ENCODE measurements around the gene MTHFD2L.

MTHFD2L gene

GRCh38 chr4:74134500-74134852, 23.4 kb upstream of the MTHFD2L start:
- no peak for DNase-seq (ENCODE audit: low read depth)
- Histone ChIP-seq H3K27me3 (replicated peaks; ENCODE audit: control insufficient read depth, insufficient read depth, low read length) (no peaks in the 10 kb centered on the region), H3K9ac (ENCODE audit: low read length) (peak overlapping the region; percentile 19), H3K9me3 (ENCODE audit: control insufficient read depth, low read length) (peaks cover 9% of the 10 kb centered on the region), H3K36me3 (ENCODE audit: control insufficient read depth, insufficient read depth, low read length, severe bottlenecking) (no peaks in the 10 kb centered on the region), H3K4me3 (ENCODE audit: low read length) (no peak overlapping the region), H3K4me1 (ENCODE audit: control insufficient read depth, insufficient read depth, low read length) (peaks cover 5% of the 10 kb centered on the region)

DNA sequence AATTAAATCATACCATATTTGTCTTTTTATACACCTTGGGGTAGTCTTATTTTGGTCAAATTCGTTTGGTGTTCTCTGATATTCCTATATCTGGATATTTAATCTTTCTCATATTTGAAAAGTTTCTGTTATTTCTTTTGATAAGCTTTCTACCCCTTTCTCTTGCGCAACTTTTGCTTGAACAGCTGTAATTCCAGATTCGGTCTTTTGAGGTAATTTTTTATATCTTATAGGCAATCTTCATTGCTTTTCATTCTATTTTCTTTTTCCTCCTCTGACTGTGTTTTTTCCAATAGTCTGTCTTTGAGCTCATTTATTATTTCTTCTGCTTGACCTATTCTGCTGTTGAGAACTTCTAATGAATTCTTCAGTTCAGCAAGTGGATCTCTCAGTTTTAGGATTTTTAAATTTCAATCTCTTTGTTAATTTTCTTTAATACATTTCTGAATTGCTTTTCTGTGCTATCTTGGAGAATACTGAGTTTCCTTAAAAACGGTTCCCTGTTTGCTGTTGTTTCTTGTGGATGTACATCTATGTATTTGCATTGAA, 11.3 kb upstream of the MTHFD2L start:
- peaks cover 5% of the 10 kb centered on the region for H3K9me3 ChIP-seq (ENCODE audit: control insufficient read depth, low read length)
- DNase-seq (ENCODE audit: low read depth): no peak

DNA sequence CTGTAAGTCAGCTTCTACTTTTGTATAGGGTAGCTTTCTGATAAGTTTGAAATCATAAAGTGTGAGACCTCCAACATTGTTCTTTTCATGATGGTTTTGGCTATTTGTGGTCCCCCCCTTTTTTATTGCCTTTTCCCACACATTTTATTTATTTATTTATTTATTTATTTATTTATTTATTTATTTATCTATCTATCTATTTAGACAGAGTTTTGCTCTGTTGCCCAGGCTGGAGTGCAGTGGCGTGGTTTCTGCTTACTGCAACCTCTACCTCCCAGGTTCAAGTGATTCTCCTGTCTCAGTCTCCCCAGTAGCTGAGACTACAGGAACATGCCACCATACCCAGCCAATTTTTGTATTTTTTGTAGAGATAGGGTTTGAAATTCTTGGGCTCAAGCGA, 9.7 kb upstream of the MTHFD2L start:
- Histone ChIP-seq H3K9me3 (ENCODE audit: control insufficient read depth, low read length) (peaks cover 5% of the 10 kb centered on the region), H3K36me3 (ENCODE audit: control insufficient read depth, insufficient read depth, low read length, severe bottlenecking) (no peaks in the 10 kb centered on the region), H3K27me3 (replicated peaks; ENCODE audit: control insufficient read depth, insufficient read depth, low read length) (no peaks in the 10 kb centered on the region), H3K4me1 (ENCODE audit: control insufficient read depth, insufficient read depth, low read length) (no peaks in the 10 kb centered on the region), H3K9ac (ENCODE audit: low read length) (no peak overlapping the region), H3K4me3 (ENCODE audit: low read length) (no peak overlapping the region)
- DNase-seq (ENCODE audit: low read depth): no peak

More for the DNA sequence above, 11.3 kb upstream of the MTHFD2L start:
- Histone ChIP-seq H3K9ac (ENCODE audit: low read length) (no peak overlapping the region), H3K4me1 (ENCODE audit: control insufficient read depth, insufficient read depth, low read length) (no peaks in the 10 kb centered on the region), H3K4me3 (ENCODE audit: low read length) (no peak overlapping the region), H3K36me3 (ENCODE audit: control insufficient read depth, insufficient read depth, low read length, severe bottlenecking) (no peaks in the 10 kb centered on the region), H3K27me3 (replicated peaks; ENCODE audit: control insufficient read depth, insufficient read depth, low read length) (no peaks in the 10 kb centered on the region)

DNA sequence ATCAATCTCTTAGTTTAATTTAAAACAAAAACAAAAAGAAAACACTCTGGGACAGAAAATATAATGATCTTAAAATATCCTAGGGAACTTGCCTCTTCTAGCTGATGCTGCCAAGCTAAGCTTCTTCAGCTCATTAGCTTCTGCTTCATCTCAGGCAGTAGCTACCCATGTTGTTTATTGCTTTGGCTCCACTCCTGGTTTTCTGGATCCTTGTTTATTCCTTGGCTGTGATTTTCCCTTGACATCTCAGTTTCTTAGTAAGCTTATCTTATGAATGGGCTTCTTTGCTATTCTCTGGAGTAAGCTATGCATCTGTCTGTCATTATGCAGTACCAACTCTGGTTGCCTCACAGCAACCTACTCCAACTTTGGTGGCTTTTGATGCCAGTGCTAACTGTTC, 5.1 kb upstream of the MTHFD2L start:
- no peaks in the 10 kb centered on the region for H3K36me3 ChIP-seq (ENCODE audit: control insufficient read depth, insufficient read depth, low read length, severe bottlenecking)
- no peak overlapping the region for H3K4me3 ChIP-seq (ENCODE audit: low read length)
- H3K9ac ChIP-seq (ENCODE audit: low read length): no peak overlapping the region
- H3K9me3 ChIP-seq (ENCODE audit: control insufficient read depth, low read length): no peaks in the 10 kb centered on the region
- no peaks in the 10 kb centered on the region for H3K27me3 ChIP-seq (replicated peaks; ENCODE audit: control insufficient read depth, insufficient read depth, low read length)
- DNase-seq (ENCODE audit: low read depth): no peak
- H3K4me1 ChIP-seq (ENCODE audit: control insufficient read depth, insufficient read depth, low read length): peaks cover 11% of the 10 kb centered on the region

GRCh38 chr4:74156521-74156920, 1.4 kb upstream of the MTHFD2L start:
- Histone ChIP-seq H3K36me3 (ENCODE audit: control insufficient read depth, insufficient read depth, low read length, severe bottlenecking) (peaks cover 13% of the 10 kb centered on the region), H3K9ac (ENCODE audit: low read length) (peak overlapping the region; percentile 88), H3K9me3 (ENCODE audit: control insufficient read depth, low read length) (no peaks in the 10 kb centered on the region), H3K27me3 (replicated peaks; ENCODE audit: control insufficient read depth, insufficient read depth, low read length) (no peaks in the 10 kb centered on the region), H3K4me1 (ENCODE audit: control insufficient read depth, insufficient read depth, low read length) (peaks cover 20% of the 10 kb centered on the region), H3K4me3 (ENCODE audit: low read length) (no peak overlapping the region)
- no peak for DNase-seq (ENCODE audit: low read depth)

DNA sequence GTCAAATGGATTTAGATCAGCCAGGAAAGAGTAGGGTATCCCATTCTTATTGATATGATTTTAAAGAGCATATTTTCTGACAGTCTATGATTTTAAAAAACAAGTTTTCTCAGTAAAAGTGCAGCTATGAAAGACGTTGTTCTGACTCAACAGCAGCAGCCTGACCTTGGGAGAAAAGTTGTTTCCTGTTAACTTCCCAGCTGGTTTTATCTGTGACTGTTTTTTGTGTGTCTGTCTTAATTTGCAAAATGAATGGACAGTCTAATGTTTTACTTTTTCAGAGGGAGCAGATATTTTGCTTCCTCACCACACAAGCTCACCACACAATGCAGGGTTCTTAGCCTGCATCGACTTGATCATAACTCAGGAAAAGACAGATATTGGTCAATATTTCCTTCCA, 764 bp upstream of the MTHFD2L start:
- peaks cover 20% of the 10 kb centered on the region for H3K36me3 ChIP-seq (ENCODE audit: control insufficient read depth, insufficient read depth, low read length, severe bottlenecking)
- H3K9ac ChIP-seq (ENCODE audit: low read length): peak overlapping the region; percentile 88
- DNase-seq (ENCODE audit: low read depth): peak; percentile 49
- no peaks in the 10 kb centered on the region for H3K9me3 ChIP-seq (ENCODE audit: control insufficient read depth, low read length)
- peaks cover 22% of the 10 kb centered on the region for H3K4me1 ChIP-seq (ENCODE audit: control insufficient read depth, insufficient read depth, low read length)
- no peaks in the 10 kb centered on the region for H3K27me3 ChIP-seq (replicated peaks; ENCODE audit: control insufficient read depth, insufficient read depth, low read length)
- peak overlapping the region; percentile 83 for H3K4me3 ChIP-seq (ENCODE audit: low read length)

GRCh38 chr4:74158466-74159142, 686 bp downstream of the MTHFD2L start:
- Histone ChIP-seq H3K9me3 (ENCODE audit: control insufficient read depth, low read length) (no peaks in the 10 kb centered on the region), H3K4me3 (ENCODE audit: low read length) (peak overlapping the region; percentile 83), H3K4me1 (ENCODE audit: control insufficient read depth, insufficient read depth, low read length) (peaks cover 24% of the 10 kb centered on the region), H3K36me3 (ENCODE audit: control insufficient read depth, insufficient read depth, low read length, severe bottlenecking) (peaks cover 21% of the 10 kb centered on the region), H3K27me3 (replicated peaks; ENCODE audit: control insufficient read depth, insufficient read depth, low read length) (no peaks in the 10 kb centered on the region), H3K9ac (ENCODE audit: low read length) (peak overlapping the region; percentile 88)
- peak; percentile 28 for DNase-seq (ENCODE audit: low read depth)

- DNase-seq (ENCODE audit: low read depth): peak; percentile 69
- no peaks in the 10 kb centered on the region for H3K27me3 ChIP-seq (replicated peaks; ENCODE audit: control insufficient read depth, insufficient read depth, low read length)
- H3K4me1 ChIP-seq (ENCODE audit: control insufficient read depth, insufficient read depth, low read length): peaks cover 24% of the 10 kb centered on the region
- H3K36me3 ChIP-seq (ENCODE audit: control insufficient read depth, insufficient read depth, low read length, severe bottlenecking): peaks cover 21% of the 10 kb centered on the region
- H3K9me3 ChIP-seq (ENCODE audit: control insufficient read depth, low read length): no peaks in the 10 kb centered on the region
- peak overlapping the region; percentile 88 for H3K9ac ChIP-seq (ENCODE audit: low read length)
- peak overlapping the region; percentile 83 for H3K4me3 ChIP-seq (ENCODE audit: low read length)
Observed at GRCh38 chr4:74159143-74159709, 1.3 kb downstream of the MTHFD2L start.

DNA sequence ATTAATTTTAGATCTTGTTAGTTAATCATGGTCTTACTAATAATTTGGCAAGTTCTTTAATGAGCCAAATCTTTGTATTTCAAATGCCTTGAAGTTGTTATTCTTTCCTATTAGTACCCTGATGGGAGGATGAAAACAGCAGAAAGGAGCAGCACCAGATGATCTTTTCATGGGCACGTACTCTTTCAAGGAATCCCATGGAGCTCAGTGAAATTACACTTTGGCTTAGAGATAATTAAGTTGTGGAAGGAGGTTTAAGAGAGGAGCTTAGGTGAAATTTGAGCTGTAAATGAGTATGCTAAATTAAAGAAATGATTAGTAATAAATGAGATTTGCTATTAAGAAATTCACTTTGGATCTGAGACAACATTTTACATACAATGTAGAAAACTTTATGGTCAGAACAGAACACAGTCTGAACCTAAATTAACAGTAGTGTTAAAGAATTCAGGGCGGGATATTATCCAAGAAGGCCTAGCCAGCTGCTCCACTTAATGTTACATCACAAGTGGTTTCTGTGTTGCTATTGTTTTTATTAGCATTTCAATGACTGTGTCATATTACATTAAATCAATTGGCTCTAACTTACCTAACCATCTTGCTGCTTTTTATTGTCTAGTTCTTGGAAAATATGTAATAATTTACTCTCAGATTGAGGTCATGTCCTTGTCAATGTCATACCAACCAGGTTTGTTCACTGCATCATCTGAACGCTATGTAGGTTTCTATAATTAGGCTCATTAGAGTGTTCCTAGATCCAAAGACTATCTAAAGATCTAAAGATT, 3.9 kb downstream of the MTHFD2L start:
- H3K4me1 ChIP-seq (ENCODE audit: control insufficient read depth, insufficient read depth, low read length): peaks cover 19% of the 10 kb centered on the region
- peaks cover 26% of the 10 kb centered on the region for H3K36me3 ChIP-seq (ENCODE audit: control insufficient read depth, insufficient read depth, low read length, severe bottlenecking)
- peak; percentile 24 for DNase-seq (ENCODE audit: low read depth)
- no peak overlapping the region for H3K4me3 ChIP-seq (ENCODE audit: low read length)
- no peak overlapping the region for H3K9ac ChIP-seq (ENCODE audit: low read length)
- H3K27me3 ChIP-seq (replicated peaks; ENCODE audit: control insufficient read depth, insufficient read depth, low read length): no peaks in the 10 kb centered on the region
- H3K9me3 ChIP-seq (ENCODE audit: control insufficient read depth, low read length): no peaks in the 10 kb centered on the region

- DNase-seq (ENCODE audit: low read depth): no peak
- H3K27me3 ChIP-seq (replicated peaks; ENCODE audit: control insufficient read depth, insufficient read depth, low read length): no peaks in the 10 kb centered on the region
- peaks cover 4% of the 10 kb centered on the region for H3K4me1 ChIP-seq (ENCODE audit: control insufficient read depth, insufficient read depth, low read length)
- peaks cover 17% of the 10 kb centered on the region for H3K36me3 ChIP-seq (ENCODE audit: control insufficient read depth, insufficient read depth, low read length, severe bottlenecking)
- H3K4me3 ChIP-seq (ENCODE audit: low read length): no peak overlapping the region
- no peaks in the 10 kb centered on the region for H3K9me3 ChIP-seq (ENCODE audit: control insufficient read depth, low read length)
- no peak overlapping the region for H3K9ac ChIP-seq (ENCODE audit: low read length)
Observed at GRCh38 chr4:74166135-74166534, 8.2 kb downstream of the MTHFD2L start.

DNA sequence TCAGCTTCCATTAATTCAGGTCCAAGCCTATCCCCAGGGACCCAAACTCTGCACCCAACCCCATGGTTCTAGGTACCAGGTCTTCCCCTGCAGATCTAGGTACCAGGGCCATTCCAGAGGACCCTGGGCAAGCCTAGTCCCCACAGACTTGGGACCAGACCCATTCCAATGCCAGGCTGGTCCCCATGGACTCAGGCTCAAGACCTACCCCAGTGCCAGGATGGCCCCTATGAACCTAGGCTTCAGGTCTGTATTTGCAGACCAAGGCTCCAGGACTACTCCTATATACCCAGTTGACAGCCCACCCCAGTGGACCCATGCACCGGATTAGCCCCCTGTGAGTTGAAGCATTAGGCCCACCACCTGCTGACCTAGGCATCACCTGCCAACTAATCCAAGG, 8.9 kb downstream of the MTHFD2L start:
- no peak for DNase-seq (ENCODE audit: low read depth)
- peaks cover 4% of the 10 kb centered on the region for H3K4me1 ChIP-seq (ENCODE audit: control insufficient read depth, insufficient read depth, low read length)
- H3K36me3 ChIP-seq (ENCODE audit: control insufficient read depth, insufficient read depth, low read length, severe bottlenecking): peaks cover 10% of the 10 kb centered on the region
- H3K27me3 ChIP-seq (replicated peaks; ENCODE audit: control insufficient read depth, insufficient read depth, low read length): no peaks in the 10 kb centered on the region
- no peak overlapping the region for H3K9ac ChIP-seq (ENCODE audit: low read length)
- H3K9me3 ChIP-seq (ENCODE audit: control insufficient read depth, low read length): no peaks in the 10 kb centered on the region
- H3K4me3 ChIP-seq (ENCODE audit: low read length): no peak overlapping the region
